GM12873 (cell line): ENCODE data around the gene PATL1.
A peak's percentile ranks its signal among the peaks of the same experiment; 100 is the strongest.

ENCODE experiments used
- CTCF ChIP-seq: IDR thresholded peaks from 2 replicates; pipeline ENCODE4 v1.5.1; 2012; ENCODE audit warnings: low read depth, mild to moderate bottlenecking, moderate library complexity, low read length, control low read depth; ENCODE audit not compliant: insufficient read depth; ENCODE audit errors: missing control alignments

PATL1 gene

GRCh38 chr11:59679347-59679746, 10.5 kb upstream of the PATL1 start:
- TF ChIP-seq CTCF: no peak

GRCh38 chr11:59678813-59679165, 10.0 kb upstream of the PATL1 start:
- TF ChIP-seq CTCF: no peak

- peak; percentile 9 for TF ChIP-seq CTCF
Measured at GRCh38 chr11:59678118-59678812, 9.4 kb upstream of the PATL1 start.

- no peak for TF ChIP-seq CTCF
Measured at GRCh38 chr11:59676205-59676604, 7.4 kb upstream of the PATL1 start.

- TF ChIP-seq CTCF: no peak
Measured at GRCh38 chr11:59674291-59674690, 5.5 kb upstream of the PATL1 start.

- no peak for TF ChIP-seq CTCF
Measured at GRCh38 chr11:59673291-59673690, 4.5 kb upstream of the PATL1 start.

GRCh38 chr11:59671471-59671870, 2.6 kb upstream of the PATL1 start:
- TF ChIP-seq CTCF: no peak
